Fibroblast of lung (primary cell): ENCODE results near the gene PPIG.
"Not testable (repeated sequence)": the region's sequence is repeated elsewhere in the genome, so short reads cannot be mapped to it uniquely, and the experiment has no call there.

ENCODE experiments used
- EZH2 ChIP-seq: IDR thresholded peaks from 2 replicates; pipeline ENCODE4 v1.5.1; 2012; ENCODE audit warnings: low read length, control low read depth, mild to moderate bottlenecking; ENCODE audit errors: missing control alignments
- TF ChIP-seq, protein P1 (sequence below), 2 donors: IDR thresholded peaks in 1 of 2; conservative IDR thresholded peaks in 1 of 2; 1 replicate in 1 of 2; 2 replicates in 1 of 2; pipeline ENCODE4 v1.5.1; 2011 to 2012; ENCODE audit warnings: low read length in 2 of 2, control low read depth in 1 of 2, inconsistent platforms in 1 of 2, low read depth in 1 of 2, mild to moderate bottlenecking in 1 of 2

DNA sequence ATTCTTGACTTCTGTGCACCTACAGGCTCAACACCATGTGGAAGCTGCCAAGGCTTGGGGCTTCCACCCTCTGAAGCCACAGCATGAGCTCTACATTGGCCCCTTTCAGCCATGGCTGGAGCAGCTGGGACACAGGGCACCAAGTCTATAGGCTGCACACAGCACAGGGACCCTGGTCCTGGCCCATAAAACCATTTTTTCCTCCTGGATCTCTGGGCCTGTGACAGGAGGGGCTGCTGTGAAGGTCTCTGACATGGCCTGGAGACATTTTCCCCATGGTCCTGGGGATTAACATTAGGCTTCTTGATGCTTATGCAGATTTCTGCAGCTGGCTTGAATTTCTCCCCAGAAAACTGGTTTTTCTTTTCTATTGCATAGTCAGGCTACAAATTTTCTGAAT lies 103.8 kb downstream of the PPIG start:
- TF ChIP-seq, protein P1, sequence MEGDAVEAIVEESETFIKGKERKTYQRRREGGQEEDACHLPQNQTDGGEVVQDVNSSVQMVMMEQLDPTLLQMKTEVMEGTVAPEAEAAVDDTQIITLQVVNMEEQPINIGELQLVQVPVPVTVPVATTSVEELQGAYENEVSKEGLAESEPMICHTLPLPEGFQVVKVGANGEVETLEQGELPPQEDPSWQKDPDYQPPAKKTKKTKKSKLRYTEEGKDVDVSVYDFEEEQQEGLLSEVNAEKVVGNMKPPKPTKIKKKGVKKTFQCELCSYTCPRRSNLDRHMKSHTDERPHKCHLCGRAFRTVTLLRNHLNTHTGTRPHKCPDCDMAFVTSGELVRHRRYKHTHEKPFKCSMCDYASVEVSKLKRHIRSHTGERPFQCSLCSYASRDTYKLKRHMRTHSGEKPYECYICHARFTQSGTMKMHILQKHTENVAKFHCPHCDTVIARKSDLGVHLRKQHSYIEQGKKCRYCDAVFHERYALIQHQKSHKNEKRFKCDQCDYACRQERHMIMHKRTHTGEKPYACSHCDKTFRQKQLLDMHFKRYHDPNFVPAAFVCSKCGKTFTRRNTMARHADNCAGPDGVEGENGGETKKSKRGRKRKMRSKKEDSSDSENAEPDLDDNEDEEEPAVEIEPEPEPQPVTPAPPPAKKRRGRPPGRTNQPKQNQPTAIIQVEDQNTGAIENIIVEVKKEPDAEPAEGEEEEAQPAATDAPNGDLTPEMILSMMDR (conservative IDR thresholded peaks at IDR 0.05 in 1 of 2, IDR thresholded peaks at IDR 0.05 in 1 of 2; ENCODE audit: low read depth in 1 of 2, low read length in 2 of 2) = not testable (repeated sequence)
- TF ChIP-seq EZH2 = not testable (repeated sequence)
